ENCODE measurements around the gene DTNA.
"Not testable (repeated sequence)": the region's sequence is repeated elsewhere in the genome, so short reads cannot be mapped to it uniquely, and the experiment has no call there.

DTNA gene

DNA sequence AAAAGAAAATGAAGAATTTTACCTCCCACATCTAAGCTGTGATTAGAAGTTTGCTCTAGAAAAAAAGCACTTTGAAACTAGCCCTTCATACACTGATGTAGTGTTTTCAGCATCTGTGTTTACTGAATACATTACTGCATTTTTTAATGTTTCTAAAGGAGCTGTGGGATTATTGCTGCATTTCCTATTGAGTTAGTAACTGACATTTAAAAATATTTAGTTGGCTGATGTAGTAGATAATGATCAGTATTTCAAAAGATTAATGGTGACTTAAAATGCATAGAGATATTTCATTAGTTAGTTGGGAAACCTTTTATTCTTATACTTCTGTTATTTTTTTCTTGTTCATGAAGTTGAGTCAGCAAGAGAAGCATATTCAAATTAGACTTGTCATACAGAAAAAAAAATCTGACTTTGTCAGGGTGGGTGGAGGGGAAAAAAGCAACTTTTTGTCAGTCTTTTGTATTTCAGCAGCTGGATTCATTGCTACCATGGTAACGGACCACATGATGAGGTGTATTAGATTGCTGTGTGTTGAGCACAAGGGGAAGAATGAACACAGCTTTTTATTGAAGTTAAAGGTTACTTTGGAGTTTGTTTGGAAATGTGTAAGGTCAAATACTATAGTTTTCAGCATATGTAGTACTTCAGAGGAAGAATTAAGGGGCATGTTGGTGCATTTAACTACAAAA is at the start of gene DTNA:
DTNA (plus strand) TSS at position 549 of the 692 bp plus-strand sequence. CDS start 45,679 bp downstream, outside the sequence.
- DNase-seq (ENCODE audit: low spot score), result peak; percentile 68

DNA sequence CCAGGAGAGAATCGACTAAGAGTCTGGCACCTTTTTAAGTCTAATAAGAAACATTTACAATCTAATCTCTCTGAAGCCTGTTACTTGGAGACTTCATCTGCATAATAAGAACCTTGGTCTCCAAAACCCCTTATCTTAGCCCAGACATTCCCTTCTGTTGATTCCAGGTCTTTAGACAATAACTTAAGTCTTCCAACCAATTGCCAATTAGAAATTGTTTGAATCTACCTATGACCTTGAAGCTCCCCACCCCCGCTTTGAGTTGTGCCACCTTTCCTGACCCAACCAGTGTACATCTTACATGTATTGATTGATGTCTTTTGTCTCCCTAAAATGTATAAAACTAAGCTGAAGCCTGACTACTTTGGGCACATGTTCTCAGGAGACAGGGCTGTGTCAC is 49.5 kb upstream of the DTNA start:
- no peak for DNase-seq (ENCODE audit: low spot score)

DNA sequence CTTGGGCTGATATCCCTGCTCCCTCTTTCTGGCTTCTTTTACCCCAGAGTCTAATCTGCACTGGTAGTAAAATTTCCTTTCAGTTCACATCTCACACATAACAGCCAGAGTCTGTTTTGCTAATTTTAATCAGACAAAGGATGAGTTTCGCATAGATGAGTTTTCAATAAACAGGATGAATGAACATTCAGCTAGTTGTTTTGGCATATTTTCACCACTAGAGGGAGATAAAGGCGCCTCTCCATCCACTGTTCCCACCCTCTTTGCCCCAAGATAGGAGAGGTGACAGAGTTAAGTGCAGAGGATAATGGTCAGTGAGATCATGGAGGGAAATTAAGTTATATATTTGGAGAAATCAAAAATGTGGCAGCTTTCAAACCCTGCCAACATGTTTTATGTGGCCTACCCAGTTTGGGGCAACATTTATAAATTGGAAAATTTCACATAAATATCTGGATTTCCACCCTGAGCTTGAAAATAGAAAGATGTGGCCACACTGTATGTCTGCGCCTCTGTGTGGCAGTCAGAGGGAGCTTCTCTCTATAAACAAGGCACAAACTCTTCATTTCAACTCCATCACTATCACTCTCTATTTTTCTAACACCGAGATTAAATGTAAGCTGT is 48.5 kb upstream of the DTNA start:
- DNase-seq (ENCODE audit: low spot score), result peak; percentile 63

DNA sequence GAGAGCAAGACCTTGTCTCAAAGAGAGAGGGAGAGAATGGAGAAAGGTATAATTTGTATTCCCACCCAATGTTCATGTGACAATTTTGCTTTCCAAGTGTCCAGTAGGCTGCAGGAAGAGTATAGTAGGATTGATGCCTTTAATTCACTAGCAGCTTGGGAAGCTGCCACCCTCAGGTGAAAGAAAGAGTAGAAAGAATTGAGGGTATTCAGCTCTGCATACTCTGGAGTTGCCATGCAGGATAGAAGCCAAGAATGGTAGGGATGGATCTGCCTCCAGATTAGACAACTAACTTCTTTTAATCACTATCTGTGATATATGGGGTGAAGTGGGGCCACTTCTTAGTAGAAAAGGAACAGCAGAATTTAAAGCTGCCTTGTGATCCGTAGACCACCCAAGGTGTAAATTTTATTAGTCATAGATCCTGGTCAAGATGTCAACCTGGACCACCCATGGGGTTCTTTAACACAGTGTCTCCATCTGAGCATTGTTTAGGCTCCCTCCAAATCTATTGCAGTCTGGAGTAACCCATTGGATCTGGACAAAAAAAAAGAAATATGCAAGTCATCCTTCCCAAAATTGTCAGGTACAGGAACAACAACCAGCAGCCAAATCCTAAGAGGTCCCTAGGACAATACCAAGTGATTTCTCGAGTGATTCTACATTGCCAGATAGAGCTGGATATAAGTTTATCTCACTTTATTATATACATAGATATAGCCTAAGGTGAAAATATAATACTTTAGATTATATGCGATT is 33.1 kb upstream of the DTNA start:
- DNase-seq (ENCODE audit: low spot score), result no peak

DNA sequence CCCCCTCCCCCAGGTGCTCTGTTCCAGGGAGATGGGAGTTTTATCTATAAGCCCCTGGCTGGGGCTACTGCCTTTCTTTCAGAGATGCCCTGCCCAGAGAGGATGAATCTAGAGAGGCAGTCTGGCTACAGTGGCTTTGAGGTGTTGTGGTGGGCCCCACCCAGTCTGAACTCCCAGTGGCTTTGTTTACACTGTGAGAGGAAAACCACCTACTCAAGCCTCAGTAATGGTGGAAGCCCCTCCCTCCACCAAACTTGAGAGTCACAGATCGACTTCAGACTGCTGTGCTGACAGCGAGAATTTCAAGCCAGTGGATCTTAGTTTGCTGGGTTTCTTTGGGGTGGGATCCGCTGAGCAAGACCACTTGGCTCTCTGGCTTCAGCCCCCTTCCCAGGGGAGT is 20.3 kb upstream of the DTNA start:
- not testable (repeated sequence) for DNase-seq (ENCODE audit: low spot score)

DNA sequence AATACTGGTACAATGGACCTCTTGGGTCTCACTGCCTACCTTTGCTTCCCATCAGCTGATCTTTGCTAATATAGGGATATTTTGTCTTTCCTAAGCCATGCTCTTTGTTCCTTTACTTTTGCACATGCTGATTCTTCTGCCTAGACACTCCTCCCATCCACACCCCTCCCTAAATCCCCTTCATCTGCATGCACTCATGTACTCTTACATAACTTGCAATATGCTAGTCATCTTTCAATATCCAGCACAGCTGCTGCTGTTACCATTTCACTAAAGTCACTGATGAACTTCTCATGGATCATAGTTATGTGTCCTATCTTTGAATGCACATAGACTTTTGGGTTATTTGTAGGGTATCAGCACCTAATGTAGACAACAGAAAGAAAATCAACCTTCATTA is 18.5 kb upstream of the DTNA start:
- no peak for DNase-seq (ENCODE audit: low spot score)

DNA sequence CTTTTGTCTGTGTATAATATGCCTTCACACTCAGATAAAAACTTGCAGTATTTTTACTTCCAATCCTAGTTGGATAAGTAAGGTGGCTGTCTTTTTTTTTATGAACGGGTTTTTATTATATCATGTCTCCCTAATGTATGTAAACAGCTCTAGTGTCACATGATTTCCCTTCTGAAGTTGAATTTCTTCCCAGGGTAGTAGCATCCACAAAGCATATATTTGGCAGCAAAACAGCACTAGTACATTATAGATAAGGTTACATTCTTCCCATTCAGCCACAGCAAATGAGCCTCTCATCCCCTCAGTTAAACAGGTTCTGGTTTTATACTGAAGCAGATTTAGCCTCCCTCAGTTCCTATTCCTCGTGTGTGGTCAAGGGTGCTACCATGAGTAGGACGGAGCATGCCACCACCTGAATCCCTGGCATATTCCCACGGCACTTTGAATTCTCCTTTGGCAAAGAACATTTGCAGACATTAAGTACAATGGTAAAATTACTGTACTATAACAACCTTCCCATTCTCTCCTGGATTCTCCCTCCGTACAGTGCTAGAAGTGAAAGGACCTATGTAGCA is 15.4 kb upstream of the DTNA start:
- DNase-seq (ENCODE audit: low spot score), result no peak

DNA sequence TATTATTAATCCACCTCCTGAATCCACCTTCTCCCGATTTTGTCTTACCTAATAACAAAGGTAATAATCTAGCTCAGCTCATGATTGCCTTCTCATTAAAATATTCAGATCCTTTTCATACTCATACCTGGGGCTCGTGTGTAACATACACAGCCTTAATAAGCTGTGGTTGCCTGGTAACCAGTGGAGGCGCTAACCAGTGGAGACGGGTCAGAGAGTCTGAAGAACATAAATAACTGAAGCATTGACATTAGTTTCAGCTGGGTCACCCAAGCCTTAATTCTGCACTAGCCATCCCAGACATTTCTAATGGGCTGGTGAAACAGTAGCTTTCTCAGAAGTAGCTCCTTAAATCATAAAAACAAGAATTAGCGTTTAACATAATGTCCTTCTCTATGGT is 14.8 kb upstream of the DTNA start:
- DNase-seq (ENCODE audit: low spot score), result no peak

DNA sequence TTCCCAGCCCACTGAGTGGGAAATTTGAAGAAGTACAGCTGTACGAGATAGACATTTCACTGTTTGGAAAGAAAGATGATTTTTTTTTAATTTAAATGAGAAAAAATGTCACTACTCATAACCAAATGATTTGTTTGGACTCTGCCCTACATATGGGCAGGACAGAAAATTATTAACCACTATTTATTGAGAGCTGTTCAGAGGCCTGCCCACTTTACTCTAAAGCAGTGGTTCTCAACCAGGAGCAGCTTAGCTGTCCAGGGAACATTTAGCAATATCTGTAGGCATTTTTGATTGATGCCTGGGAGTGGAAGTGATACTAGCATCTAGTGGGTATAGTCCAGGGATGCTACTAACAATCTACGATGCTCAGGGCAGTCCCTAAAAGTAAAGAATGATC is 13.4 kb upstream of the DTNA start:
- no peak for DNase-seq (ENCODE audit: low spot score)

DNA sequence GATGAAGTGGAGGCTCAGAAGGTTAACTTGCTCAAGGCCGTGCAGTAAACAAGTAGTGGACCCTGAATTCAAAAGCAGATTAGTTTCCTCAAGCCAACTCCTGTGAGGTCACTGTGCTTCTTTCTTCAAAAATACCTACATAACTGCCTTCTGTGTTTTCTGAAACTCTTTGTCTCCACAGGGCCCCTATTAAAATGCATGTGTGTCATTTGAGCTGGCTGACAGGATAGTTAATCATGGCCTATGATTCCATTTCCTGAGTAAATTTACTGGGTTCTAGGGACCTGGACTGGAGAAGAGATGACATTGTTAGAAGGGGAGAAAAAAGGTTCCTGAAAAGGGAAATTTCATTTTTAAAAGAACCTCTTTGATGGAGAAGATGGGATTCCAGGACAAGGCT is 12.9 kb upstream of the DTNA start:
- DNase-seq (ENCODE audit: low spot score), result no peak

DNA sequence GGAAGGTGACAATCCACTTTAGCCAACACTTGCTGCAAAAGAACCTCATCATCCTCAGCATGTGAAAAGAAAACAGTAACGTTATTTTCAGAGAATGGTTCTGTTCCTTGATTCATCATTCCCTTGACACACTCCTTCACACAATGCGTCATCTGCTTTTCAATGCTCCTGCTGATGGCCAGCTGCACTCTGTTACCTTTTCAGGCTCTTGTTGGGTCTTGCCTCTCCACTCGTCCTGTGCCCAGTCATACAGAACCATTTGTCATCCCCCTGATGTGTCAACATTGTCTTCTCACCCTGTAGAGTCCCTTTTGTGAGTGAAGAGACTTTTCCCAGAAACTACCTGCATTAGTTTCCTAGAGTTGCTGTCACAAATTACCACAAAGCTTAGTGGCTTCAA is 12.2 kb upstream of the DTNA start:
- no peak for DNase-seq (ENCODE audit: low spot score)

DNA sequence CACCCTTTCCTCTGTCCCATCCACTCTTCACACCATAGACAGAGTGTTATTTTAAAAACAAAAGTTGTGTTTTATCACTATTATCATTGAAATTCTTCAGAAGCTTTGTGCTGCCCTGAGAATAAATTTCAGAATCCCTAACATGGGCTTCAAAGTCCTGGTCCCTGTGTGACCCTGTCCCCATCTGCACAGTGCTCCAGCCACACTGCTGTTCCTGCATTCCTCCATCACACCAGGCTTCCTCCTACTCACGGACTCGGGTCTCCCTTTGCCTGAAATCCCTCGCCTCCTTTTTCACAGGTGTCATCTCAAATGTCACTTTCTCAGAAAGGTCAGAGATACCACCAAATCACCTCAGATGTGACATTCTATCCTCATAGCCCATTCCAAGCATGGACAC is 8.2 kb upstream of the DTNA start:
- no peak for DNase-seq (ENCODE audit: low spot score)

DNA sequence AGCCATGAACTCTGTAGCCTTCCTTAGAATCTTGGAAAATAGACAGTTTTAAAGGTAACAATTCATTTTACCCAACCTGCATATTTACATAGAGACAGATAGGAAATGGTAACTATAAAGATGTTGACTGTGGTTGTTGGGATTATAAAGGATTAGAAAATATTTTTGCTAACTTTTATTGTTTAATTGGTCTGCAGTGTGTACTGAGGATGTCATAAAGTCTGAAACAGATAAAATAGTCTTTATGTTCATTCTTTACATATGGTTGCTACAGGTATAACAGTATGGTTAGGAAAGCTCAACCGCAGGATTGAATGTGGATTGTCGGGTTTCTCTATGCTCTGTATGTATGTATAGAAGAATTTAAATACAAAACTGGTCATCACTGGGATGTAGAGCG is 7.3 kb upstream of the DTNA start:
- DNase-seq (ENCODE audit: low spot score), result no peak

DNA sequence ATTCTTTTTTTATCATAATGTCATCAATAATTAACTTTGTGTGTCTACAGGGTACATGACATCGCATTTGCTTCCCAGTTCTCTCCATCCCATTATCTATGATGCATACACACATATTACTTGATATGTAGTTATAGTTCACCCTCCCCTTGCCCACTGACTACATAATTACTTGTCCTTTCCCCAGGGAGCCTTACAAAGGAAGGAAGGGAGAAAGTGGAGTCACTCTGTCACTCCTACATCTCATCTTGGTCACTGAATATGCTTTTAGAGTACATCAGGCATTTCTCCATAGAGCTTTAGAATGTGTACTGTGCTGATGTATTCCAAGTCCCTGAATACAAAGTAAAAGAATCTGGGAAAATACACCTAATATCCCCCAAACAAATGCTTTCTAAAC is 6.0 kb upstream of the DTNA start:
- DNase-seq (ENCODE audit: low spot score), result no peak

DNA sequence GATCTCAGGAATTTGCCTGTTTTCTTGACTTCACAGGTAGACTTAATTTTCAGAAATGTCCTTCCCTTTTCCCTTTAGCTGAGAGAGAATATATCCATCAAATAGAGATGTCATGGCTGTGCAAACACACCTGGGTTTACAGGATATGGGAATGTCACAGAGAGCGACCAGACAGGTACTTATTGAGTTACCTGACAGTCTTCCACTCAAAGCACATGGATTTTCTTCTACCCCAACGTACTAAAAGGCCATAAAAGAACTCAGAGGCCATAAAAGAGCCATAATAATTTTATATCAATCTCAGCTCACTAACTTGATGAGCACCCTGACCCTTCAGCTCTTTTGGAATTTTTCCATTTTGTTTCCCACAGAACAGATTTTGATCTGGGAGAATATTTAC is 5.3 kb upstream of the DTNA start:
- DNase-seq (ENCODE audit: low spot score), result no peak

DNA sequence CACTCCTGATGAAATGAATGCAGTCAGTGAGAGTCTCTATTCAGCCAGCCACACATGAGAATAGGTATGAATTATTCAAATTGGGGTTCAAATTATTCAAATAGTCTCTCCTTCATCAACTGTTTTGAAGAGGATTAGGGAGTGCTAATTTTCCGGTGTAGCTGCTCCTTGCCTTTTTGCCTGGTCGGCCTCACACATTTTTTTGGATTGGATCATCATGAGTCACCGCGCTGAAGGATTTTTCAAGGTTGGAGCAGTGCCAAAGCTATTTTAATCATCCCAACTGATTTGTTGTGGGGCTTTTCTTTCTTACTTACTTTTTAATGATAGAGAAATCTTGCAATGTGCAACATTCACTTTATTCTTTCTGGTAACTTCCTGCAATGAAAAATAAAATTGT is 2.4 kb upstream of the DTNA start:
- DNase-seq (ENCODE audit: low spot score), result peak; percentile 37

DNA sequence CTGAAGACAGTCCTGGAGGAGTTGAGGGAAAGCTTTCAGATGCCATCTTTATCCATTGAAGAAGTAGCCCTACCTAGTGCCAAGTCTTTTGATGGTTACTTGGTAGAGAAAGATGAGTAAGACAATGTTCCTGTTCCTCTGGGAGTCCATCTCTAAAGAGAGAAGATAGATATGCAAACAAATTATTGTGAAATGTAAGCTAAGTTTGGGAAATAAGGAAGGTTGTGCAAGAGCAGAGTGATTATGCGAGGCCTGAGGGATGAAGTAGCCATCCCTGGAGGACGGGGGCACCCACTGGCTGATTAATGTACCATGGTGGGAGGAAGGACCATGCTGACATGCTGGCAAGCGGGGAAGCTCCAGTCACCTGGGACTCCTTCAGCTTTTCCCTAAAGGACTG is 994 bp upstream of the DTNA start:
- no peak for DNase-seq (ENCODE audit: low spot score)

DNA sequence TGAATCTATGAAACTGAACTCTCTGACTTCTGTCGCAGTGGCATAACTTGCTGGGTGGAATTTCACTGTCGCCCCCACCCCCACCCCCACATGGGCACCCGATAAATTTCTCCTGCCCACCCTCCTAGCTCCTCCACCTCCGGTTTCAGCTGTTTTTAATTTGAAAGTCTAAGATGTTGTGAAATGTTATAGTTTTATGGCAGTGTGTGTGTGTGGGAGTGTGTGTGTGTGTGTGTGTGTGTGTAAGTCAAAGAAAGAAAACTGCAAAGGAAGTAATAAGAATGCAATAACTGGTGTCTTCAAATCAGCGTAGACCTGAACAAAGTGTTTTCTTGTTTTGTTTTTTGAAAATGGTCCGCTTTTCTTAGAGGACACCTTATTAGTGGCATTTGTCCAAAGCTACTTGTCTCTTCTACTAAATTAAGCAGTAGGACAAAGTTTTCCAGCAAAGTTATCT is 388 bp downstream of the DTNA start:
- no peak for DNase-seq (ENCODE audit: low spot score)

DNA sequence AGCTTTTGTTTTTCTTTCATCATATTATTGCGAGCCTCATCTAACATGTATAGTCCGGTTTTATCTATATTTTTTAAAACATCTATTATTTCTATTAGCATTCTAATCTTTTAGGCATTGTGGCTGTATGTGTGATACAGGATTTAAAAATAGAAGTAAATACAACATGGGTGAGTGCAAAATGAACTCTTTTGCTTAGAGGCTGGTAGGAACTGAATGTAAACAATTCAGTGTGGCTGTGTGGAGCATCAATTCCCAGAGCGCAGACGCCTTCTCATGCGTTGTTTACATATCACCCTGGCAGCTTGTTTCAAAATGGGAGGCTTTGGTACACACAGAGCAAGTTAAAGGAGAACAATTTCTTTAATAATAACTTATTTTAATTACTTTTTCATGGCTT is 836 bp downstream of the DTNA start:
- peak; percentile 63 for DNase-seq (ENCODE audit: low spot score)

DNA sequence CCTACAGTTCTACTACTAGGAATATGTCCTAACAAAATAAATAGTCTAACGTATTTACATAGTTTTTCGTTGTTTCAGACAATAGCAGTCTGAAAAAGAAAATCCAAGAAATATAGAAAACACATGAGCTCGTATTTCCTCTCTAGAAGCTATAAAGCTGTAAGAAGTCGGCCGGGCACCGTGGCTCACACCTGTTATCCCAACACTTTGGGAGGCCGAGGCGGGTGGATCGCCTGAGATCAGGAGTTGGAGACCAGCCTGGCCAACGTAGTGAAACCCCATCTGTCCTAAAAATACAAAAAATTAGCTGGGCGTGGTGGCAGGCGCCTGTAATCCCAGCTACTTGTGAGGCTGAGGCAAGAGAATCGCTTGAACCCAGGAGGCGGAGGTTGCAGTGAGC is 6.0 kb downstream of the DTNA start:
- DNase-seq (ENCODE audit: low spot score), result not testable (repeated sequence)

DNA sequence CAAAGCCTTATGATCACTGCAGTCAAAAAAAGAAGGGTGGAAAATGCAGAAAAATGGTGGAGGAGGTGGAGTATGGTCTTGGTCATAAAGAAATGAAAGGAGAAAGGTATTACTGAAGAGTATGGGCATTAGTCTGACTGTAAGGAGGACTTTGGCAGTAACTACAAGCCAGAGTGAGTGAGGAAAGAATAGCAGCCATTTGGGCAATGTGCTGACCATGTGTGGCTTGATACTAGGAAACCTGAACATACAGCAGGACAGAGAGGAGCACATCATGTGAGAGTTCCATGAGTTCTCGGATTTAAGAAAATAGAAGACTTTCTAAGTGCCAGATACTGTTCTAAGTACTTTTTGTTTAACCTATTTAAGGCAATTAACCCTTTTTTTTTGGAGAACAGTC is 8.5 kb downstream of the DTNA start:
- DNase-seq (ENCODE audit: low spot score), result no peak

DNA sequence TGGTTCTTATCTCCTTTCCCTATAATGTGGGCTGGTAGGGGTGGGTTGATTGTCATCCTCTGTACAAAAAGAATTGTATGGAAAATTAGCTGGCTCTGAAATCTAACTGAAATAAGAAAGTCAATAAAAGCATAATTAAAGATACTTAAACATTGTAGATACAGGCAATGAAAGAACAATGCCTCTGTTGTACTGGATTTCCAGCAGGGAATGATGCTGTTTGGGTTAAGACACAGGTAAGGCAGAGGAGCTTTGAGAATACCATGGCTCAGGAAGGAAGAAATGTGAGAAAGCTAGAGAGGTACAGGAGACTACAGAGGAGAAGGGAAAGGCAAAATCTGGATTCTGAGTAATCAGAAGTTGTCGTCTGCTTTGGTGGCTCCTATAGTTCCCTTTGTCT is 10.1 kb downstream of the DTNA start:
- DNase-seq (ENCODE audit: low spot score), result no peak

DNA sequence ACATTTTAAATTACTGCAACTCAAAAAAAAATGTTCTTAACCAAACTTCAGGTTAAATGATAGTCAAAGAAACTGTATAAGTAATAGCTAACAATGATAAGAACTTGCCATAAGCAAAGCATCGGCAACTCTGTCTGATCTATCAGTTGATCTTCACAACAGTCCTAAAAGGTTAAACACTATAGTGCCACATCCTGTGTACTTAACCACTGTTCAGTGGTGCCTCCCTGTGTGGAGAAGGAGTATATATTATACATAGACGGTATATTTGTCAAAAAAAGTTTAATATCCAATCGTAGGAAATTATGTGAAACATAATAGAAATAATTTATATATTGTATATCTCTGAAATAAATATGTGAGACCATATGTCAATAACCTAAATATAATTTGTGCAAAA is 13.0 kb downstream of the DTNA start:
- no peak for DNase-seq (ENCODE audit: low spot score)

Data from globus pallidus (tissue), 1 donor.